Measurements from ENCODE around the gene BMP4.
"Not testable (repeated sequence)": the region's sequence is repeated elsewhere in the genome, so short reads cannot be mapped to it uniquely, and the experiment has no call there.

Gene BMP4

DNA sequence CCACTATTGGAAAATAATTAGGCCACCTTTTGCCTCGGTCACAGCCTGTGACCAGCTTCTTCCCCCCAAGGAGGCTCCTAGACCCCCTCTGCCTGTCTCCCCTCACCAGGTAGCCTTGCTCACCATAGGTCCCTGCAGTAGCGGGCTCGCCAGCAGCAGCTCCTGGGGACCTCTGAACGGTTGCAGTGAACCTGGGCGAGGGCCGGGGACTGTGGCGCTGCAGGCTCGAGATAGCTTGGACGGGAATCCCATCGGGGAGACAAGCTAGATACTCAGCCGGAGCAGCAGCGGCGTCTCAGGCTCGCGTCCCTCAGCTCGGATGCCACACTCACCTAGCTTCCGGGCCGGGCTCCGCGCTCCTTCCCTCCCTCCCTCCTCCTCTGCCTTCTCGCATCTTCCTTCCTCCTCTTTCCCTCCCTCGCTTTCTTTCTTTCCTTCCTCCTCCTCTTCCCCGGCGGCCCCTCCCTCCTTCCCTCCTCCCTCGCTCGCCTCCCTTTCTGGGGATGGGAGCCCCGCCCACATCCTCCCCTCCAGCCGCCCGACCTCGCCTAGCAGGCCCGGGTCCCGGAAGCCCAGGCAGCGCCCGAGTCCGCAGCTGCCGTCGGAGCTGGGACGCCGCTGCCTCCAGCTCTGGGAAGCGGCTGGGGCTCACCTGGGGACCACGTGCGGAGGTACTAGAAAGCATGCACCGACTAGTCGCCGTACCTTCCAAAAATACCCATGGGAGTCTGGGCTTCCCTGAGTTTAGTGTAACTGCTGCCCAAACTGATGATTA is at the start of gene BMP4:
BMP4 (minus strand) TSS at position 399 of the 775 bp plus-strand sequence. CDS start 4,603 bp downstream, outside the sequence.
- peak; percentile 90 for DNase-seq

DNA sequence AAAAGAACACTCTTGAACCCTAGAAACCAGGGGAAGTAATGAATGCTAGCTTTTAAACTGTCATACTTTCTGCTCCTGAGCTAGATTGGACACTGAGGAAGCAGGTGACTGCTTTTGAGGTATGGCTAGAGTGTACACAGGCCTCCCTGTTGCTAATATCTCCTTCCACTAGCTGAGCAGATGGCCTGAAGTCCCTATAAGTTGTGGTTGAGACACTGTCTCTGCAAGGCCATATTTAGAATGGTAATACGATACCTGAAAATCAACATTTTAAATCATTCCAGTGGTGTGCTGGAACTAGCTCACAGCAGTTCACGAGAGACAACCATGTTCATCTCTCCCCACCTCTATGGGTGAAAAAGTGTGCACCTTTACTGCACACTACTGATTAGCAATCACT is 46.4 kb upstream of the BMP4 start:
- no peak for DNase-seq

DNA sequence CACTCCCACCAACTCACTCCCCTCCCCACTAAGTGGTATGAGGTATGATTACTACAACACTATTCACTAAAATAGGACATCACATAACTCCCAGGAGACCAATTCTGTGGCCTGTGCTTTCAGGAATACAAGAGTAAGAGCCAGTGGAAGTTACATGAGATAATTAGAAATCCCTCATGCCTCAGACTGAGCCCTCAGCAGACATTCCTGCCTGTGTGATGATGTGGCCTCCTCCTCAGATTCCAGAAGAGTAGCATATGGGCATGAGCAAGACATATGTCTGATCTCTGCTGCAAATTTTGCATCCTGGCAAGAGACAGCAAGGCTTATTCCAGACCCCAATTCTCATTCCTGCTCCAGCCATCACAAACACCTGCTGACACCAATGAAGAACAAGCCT is 46.0 kb upstream of the BMP4 start:
- DNase-seq = no peak

DNA sequence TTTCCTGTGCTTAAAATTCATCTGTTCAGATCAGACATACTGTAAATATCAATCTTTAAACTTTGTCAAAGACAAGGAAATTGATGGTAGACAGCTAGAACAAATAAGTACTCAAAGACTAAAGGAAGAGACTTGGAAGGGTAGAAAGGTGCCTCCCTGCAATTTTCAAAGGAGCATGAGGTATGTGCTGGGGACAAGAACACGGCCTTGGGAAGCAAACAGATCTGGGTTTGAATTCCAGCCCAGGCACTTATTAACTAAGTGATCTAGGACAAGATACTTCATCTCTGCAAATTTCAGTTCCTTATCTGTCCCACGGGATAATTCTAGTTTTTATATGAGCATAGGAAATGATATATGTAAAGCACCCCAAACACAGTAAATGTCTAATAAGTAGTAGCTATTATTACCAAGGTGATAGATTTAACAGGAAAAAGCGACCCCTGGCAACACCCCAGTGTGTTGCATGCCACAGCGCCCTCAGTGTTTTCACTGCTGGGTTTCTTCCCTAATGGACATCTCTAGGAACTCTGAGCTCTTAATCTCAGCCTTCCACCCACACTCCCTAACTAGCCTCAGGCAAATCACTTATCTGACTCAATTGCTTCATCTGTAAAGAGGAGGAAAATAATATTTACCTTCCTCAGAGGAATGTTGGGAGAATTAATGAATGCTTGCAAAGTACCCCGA is 44.7 kb upstream of the BMP4 start:
- no peak for DNase-seq

DNA sequence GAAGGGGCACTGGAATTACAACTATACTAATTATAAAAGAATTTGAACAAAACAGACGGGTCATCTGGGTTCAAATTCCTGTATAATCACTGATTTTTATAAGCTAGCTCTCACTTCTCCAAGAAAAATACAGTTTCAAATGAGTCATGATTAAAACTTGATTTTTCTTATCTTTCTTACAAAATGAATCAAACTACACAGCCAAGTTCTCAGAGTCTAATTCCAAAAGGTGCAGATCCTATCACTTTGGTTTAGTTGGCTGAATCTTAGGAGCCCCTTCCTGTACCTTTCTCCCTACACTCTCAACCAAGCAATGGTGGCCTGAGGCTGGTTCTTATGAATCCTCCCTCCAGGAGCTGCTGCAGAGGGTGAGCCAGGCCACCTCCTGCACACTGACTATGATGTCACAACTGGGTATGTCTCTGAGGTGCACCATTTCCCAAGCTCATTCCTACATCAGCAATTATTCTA is 43.8 kb upstream of the BMP4 start:
- no peak for DNase-seq

DNA sequence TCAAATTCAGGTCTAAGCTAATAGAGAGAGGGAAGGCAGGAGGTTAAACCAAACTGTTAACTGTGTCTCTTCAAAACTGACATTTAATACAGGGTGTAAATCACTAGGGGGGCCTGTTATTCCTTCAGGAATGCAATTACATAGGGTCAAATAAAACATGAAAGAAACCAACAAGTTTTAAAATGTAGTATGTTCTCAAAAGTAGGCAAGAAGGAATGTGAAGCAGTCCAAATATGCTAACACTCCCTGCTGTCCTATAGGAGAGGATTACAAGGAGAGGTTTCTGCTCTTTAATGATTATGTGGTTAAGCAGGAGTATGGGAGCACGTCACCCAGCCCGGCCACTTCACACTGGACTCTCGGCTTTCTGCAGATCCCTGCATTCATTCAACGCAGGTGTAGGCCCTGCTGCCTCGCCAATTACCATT is 42.5 kb upstream of the BMP4 start:
- DNase-seq = no peak

DNA sequence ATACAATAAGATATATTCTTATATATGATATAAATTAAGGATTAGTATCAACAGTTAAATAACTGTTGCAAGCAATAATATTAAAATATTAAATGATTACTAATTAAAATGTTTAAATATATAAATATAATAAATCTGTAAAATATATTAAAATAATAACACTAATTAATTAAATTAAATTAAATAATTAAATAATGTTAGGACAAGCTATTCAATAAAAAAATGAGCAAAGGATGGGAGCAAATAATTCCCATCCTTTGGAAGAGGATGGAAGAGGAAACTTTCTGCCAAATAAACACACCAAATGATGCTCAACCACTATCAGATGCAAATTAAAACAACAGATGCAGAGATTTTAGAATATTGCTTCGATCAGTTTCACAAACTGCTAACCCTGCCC is 39.4 kb upstream of the BMP4 start:
- DNase-seq = no peak

DNA sequence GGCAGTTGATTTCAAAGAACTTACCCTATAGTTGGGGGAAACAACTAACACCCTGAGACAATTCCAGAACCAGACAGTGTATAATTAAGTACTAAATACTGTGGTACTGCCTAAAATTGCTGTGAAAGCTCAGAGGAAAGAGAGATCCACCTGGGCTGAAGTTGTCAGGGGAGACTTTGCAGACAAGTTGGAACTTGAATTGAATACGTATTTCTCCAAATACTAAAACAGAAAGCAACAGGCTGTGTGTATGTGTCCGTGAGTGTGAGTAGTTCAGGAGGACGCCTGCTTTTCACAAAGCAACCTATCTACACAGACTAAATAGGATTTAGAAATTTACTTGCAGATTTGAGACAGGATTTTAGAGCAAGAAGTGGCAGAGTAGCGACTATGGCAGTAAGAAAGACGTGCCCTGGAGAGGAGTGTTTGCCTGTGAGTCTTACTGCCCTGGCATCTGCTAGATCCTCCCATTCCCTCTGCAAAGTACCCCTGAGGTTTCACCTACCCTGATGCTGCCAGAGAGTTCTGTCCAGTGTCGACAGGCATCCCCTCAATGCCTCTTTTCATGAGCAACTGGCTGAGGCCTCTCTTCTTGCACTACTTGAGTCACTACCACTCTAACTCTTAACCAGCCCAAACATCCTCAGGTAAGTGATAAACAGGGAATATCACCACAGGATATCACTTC is 37.4 kb upstream of the BMP4 start:
- DNase-seq = no peak

DNA sequence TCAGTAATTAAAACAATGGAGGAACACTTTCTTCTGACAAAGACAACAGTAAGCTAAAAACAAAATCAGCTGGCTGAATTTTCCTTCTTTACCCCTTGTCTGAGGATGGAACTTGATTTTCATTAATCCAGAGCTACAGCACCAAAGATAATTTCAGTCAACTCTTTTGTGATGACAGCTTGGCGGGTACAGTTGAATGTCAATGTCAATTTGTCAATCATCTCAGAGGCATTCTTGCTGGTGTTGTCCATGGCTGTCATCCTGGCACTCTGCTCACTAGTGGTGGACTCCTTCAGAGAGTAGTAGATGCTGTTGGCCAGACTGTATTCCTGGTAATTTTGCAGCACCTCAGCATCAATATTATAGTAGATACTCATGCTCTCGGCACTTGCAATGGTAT is 34.4 kb upstream of the BMP4 start:
- no peak for DNase-seq

DNA sequence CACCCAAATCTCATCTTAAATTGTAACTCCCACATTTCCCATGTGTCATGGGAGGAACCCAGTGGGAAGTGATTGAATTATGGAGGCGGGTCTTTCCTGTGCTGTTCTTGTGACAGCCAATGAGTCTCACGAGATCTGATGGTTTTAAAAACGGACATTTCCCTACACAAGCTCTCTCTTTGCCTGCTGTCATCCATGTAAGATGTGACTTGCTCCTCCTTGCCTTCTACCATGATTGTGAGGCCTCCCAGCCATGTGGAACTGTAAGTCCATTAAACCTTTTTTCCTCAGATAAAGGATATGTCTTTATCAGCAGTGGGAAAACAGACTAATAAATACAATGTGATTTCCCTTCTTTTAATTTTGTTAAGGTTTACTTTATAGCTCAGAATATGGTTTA is 30.1 kb upstream of the BMP4 start:
- not testable (repeated sequence) for DNase-seq

DNA sequence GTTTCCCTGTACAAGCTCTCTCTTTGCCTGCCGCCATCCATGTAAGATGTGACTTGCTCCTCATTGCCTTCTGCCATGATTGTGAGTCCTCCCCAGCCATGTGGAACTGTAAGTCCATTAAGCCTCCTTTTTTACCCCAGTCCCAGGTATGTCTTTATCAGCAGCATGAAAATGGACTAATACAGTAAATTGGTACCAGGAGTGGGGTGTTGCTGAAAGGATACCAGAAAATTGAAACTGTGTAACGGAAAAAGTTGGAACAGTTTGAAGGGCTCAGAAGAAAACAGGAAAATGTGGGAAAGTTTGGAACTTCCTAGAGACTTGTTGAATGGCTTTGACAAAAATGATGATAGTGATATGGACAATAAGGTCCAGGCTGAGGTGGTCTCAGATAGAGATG is 28.3 kb upstream of the BMP4 start:
- not testable (repeated sequence) for DNase-seq

DNA sequence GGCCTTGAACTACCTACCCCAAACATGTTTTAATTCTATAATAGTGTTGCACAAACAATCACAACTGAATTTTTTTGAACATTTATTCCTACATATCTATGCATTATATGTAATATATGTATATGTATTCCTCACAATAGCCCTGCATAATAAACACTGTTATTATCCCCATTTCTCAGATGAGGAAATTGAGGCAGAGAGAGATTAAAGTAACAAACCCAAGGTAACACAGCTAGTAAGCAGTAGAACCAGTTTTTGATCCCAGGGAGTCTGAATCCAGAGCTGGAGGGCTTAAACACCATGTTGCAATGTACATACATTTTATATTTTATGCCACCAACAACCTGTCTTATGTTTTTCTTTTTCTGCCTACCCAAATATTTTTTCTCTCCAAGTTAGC is 26.5 kb upstream of the BMP4 start:
- no peak for DNase-seq

DNA sequence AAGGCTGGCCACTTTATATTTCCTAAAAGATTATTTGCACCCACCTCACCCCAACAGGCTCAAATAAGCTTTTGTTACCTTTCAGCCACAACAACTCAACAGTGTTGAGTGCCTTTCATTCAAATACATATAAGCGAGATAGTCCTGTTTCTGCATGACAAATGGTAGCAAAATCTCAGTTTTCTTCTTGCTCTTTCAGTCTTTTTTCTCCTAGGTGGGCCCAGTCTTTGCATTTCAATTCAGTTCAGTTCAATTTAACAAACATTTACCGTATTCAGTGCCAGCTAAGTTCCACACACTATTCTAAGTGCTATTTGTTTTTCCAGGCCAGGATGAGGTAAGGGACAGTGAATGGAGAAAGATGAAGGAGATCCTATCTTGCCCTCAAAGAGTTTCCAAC is 25.9 kb upstream of the BMP4 start:
- DNase-seq = no peak

DNA sequence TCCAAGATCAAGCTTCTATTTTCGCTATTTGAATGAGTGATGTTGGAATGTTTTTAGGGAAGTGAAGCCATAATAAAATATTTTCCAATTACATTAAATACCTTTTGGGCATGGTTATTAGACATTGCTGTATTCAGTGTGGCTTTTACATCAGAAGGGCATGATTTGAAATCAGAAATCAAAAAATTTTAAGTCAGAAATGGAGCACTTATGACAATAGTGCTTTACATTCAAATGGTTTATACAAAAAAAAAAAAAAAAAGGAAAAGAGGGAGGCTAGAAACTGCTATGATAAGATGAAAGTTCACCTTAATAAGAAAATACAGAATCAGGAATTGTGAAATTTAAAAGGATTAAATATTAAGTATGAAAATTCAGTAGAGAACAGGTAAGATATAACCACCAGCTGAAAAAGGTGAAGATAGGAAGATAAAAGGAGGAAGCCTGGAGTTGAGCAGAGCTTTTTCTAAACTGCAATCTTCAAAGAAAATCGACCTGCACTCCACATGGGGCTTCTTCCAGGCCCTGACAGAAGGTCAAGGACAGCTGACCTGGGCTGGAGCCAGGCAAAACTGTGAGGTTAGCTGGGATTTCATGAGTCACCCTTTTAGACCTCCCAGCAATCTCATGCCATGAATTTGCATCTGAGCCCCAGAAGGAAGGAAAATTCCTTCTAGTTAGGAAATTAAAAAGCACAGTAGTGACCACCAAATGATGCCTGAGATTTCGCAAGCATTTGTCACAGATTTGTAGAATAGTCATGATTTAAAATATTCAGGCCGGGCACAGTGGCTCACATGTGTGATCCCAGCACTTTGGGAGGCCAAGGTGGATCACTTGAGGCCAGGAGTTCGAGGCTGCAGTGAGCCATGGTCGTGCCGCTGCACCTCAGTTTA is 23.4 kb upstream of the BMP4 start:
- DNase-seq = no peak

DNA sequence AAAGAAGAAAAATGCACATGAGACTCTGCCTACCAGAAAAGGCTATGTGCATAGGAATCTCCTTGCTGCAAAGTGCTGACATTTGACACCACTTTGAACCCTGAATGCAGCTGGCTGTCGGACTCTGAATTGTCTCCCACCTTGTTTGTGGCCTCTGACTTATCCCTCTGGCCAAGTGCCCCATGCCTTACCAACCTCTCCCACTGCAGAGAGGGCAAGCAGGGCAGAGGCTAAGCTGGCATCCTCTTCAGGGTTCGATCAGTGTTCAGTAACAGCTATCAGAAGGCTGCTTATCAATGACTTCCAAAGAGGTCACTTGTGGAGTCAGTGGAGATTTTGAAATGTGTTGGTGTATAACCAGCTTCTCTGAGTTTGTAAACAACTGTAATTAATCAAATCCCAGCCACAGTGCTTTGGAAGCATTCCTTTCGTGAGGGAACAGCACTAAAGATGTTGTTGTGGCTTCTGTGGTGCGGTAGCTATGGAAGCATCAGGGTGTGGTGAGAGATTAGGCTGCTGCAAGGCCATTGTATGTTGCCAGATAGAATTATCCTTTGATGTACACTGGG is 22.6 kb upstream of the BMP4 start:
- DNase-seq = no peak

DNA sequence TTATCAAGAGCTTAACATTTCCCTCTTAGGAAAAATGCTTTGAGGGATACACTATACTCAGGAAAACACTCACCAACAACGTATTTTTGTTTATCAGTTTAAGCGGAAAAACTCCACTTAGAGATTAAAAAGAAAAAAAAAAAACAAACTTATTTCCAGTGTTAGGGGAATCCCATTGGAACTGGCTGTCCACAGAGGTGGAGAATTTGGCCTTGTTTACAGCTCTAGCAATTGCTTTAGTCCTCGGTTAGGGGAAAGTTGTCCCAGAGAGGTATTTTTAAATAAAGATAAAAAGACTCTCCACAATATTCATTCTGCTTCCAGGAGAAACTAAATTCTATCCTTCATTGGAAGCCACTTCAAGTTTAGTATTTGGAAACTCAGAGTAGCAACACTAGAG is 21.6 kb upstream of the BMP4 start:
- no peak for DNase-seq

DNA sequence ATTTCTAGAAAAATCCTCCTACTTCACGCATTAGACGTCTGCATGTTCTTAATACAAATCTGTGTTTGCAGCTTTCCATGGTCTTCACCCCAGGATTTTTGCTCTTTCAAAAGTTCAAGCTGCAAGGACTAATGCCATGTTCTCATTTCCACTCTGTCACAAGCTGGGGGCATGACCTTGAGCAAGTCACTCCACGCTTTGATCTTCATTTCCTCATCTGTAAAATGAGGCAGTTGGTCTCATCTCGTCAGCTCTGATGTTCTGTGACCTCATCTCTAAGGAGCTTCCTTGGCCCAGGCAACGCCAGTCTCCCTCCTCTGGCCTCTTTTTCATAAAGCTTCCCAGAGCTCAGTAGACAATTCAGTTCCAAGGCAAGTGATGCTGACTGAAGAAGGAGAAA is 18.8 kb upstream of the BMP4 start:
- no peak for DNase-seq

DNA sequence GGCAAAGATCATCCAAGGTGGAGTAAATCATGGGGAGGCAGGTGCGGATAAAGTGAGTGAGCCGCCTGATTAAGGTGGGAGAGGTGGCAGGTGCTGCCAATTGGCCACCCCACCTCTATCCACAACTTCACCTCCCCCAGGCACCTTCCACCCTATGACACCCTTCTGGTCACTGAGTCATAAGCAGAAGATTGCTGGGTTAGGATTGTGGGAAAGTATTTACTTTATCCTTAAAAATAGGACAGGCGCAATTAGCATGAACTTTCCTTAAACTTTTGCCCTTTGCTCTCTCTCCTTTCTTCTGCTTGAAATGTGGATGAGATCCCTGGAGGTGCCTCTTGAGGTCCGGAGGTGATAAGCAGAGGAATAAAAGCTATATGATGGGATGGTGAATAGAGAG is 14.9 kb upstream of the BMP4 start:
- no peak for DNase-seq

DNA sequence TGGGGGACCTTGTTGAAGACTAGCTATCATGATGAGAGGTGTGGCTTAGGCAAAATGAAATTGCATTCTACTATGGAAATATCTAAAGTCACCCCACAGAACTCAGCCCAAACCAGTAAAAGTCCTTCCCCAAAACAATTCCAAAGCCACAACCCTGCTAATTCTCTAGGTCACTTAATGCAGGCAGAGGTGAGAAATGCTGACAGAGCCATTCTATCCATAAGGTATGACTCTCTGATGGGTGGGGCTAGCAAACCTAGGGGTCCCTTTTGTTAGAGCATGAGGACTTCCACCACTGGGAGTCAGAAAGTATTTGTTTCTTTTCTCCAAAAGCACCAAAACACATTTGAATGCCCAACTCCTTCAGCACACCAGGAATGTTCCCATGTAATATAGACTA is 12.7 kb upstream of the BMP4 start:
- DNase-seq = no peak

DNA sequence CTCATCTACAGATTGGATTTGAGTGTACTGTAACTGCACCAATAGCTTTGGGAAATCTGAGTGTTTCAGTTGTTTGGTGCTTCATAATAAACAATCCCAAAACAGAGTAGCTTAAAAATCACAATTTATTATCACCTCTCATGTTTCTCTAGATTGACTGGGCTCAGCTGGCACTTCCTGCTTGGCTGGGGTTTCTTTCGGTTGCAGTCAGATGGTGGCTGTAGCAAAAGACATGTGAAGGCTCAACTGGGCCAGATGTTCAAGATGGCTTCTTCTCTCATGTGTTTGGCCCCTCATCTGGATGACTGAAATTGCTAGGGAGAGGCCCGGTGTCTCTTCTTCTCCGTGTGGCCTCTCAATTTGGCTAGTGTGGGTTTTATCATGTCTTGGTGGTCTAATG is 12.1 kb upstream of the BMP4 start:
- no peak for DNase-seq

DNA sequence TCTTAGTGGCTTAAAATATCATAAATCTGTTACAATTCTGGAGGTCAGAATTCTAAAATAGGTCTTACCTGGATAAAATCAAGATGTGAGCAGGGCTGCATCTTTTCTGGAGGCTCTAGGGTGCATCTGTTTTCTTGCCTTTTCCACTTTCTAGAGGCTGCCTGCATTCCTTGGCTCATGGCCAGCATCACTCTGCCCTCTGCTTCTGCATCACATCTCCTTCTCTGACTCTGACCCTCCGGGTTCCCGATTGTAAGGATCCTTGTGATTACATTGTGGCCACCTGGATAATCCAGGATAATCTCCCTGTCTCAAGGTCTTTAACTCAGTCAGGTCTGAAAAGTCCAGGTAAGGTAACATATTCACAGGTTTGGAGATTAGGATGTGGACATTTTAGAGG is 11.0 kb upstream of the BMP4 start:
- DNase-seq = no peak

DNA sequence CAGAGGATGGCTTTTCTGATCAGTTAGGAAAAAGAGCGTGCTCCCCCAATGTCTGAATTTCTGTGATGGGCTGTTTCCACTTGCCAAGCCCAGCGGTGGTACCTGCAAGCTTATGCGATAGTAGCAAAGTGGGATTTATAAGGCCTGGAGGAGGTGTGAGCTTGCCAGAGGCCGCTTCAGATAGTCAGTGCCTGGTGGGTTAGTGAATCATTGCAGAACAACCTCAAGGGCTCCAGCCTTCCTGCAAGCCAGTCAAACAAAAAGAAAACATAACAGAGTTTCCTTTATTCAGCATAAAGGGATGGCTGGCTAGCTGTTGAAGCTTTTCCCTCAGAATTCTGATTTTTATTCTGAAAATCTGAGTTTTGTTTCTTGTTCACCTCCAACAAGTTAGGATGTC is 7.6 kb upstream of the BMP4 start:
- DNase-seq = no peak
